H1 (cell line): ENCODE data around the gene FXYD5. TPM values are rescaled to one million over a fixed set of nuclear protein-coding genes. Genes with fewer than 3 reads are reported as not detected.
"Not testable (repeated sequence)": the region's sequence is repeated elsewhere in the genome, so short reads cannot be mapped to it uniquely, and the experiment has no call there.

Experiments
- CTCF ChIA-PET: fragments of 300-600 bp; sonication (Branson Sonifier 250); formaldehyde crosslinking; loops from one replicate; lab custom pipeline; 2021; ENCODE audit not compliant: partially characterized antibody; lab: Charles Lee
- POLR2A ChIA-PET: fragments of 300-600 bp; sonication (Branson Sonifier 250); formaldehyde crosslinking; loops from one replicate; lab custom pipeline; 2021; ENCODE audit warnings: inconsistent platforms; ENCODE audit not compliant: partially characterized antibody; lab: Charles Lee
- DNase-seq, 2 experiments: peaks; one replicate each; pipeline versions ENCODE4 v3.0.0 to v3.0.0-alpha.2; 2010 to 2022; ENCODE audit warnings: low spot score in 2 of 2, low read depth in 1 of 2, mixed read lengths in 1 of 2
- FAIRE-seq: peaks from 2 replicates; lab custom pipeline; 2011; peaks lifted over from hg19 to GRCh38; lab: Jason Lieb, UNC
- H2AFZ ChIP-seq: 2 replicates; pipeline ENCODE4 v1.8.1; 2012; ENCODE audit warnings: low read length, inconsistent platforms
- H2AK5ac ChIP-seq: 2 replicates; pipeline ENCODE4 v1.6.1; 2013; ENCODE audit warnings: low read depth, low read length
- H2BK120ac ChIP-seq: replicated peaks from 2 replicates; pipeline ENCODE3; 2013; ENCODE audit warnings: low read depth, low read length, inconsistent platforms
- H2BK12ac ChIP-seq: 2 replicates; pipeline ENCODE4 v1.6.1; 2013; ENCODE audit warnings: low read depth, low read length
- H2BK15ac ChIP-seq: 2 replicates; pipeline ENCODE4 v1.6.1; 2013; ENCODE audit warnings: low read length
- H2BK20ac ChIP-seq: 2 replicates; pipeline ENCODE4 v1.6.1; 2013; ENCODE audit warnings: low read length
- H2BK5ac ChIP-seq: 2 replicates; pipeline ENCODE4 v1.6.1; 2013; ENCODE audit warnings: low read depth, low read length
- H3K14ac ChIP-seq: 2 replicates; pipeline ENCODE4 v1.6.1; 2013; ENCODE audit warnings: inconsistent platforms; ENCODE audit not compliant: insufficient read length
- H3K18ac ChIP-seq: 2 replicates; pipeline ENCODE4 v1.6.1; 2013; ENCODE audit warnings: low read length; ENCODE audit errors: extremely low read depth
- H3K23ac ChIP-seq: 2 replicates; pipeline ENCODE4 v1.6.1; 2013; ENCODE audit warnings: inconsistent platforms; ENCODE audit not compliant: insufficient read length
- H3K23me2 ChIP-seq: 2 replicates; pipeline ENCODE4 v1.6.1; 2013; ENCODE audit warnings: low read depth, low read length
- H3K27ac ChIP-seq: 2 replicates; pipeline ENCODE4 v1.6.1; 2011; ENCODE audit warnings: low read depth, low read length, inconsistent platforms
- H3K27me3 ChIP-seq, 4 experiments: replicated peaks in 1 of 4; 1 replicate in 1 of 4; 2 replicates in 3 of 4; pipeline versions ENCODE4 v1.6.1 to v1.8.1; 2011 to 2013; ENCODE audit warnings: low read length in 3 of 4, mild to moderate bottlenecking in 3 of 4, inconsistent platforms in 2 of 4, mixed read lengths in 2 of 4, moderate library complexity in 1 of 4; ENCODE audit not compliant: control insufficient read depth in 3 of 4, insufficient read depth in 3 of 4; ENCODE audit errors: extremely low read depth in 1 of 4
- H3K36me3 ChIP-seq, 4 experiments: 2 replicates each; pipeline versions ENCODE4 v1.6.1 to v1.8.1; 2011 to 2013; ENCODE audit warnings: mild to moderate bottlenecking in 4 of 4, low read length in 3 of 4, moderate library complexity in 2 of 4, control low read depth in 1 of 4, inconsistent platforms in 1 of 4; ENCODE audit not compliant: insufficient read depth in 4 of 4, control insufficient read depth in 2 of 4
- H3K4ac ChIP-seq: replicated peaks from 2 replicates; pipeline ENCODE3; 2013; ENCODE audit warnings: low read length, low read depth, mixed read lengths, inconsistent platforms; ENCODE audit not compliant: insufficient read length
- H3K4me1 ChIP-seq, 4 experiments: replicated peaks in 1 of 4; 1 replicate in 1 of 4; 2 replicates in 3 of 4; pipeline versions ENCODE4 v1.6.1 to v1.8.1; 2011 to 2013; ENCODE audit warnings: low read length in 3 of 4, inconsistent platforms in 2 of 4, mixed read lengths in 1 of 4; ENCODE audit not compliant: insufficient read depth in 4 of 4, control insufficient read depth in 3 of 4
- H3K4me2 ChIP-seq, 2 experiments: 2 replicates each; pipeline versions ENCODE4 v1.6.1 to v1.8.1; 2011 to 2013; ENCODE audit warnings: low read depth in 2 of 2, low read length in 2 of 2, control low read depth in 1 of 2, inconsistent platforms in 1 of 2, mild to moderate bottlenecking in 1 of 2; ENCODE audit not compliant: insufficient read depth in 1 of 2
- H3K4me3 ChIP-seq, 4 experiments: fragments of 200-600, 300-600 bp in 1 of 4; sonication (generic), shearing (Covaris generic), sonication (Bioruptor Twin) in 1 of 4; 2 replicates each; pipeline versions ENCODE4 v1.5.1 to v1.8.1; 2011 to 2016; ENCODE audit warnings: low read length in 4 of 4, low read depth in 3 of 4, control low read depth in 2 of 4, inconsistent platforms in 2 of 4, mild to moderate bottlenecking in 2 of 4, mixed read lengths in 1 of 4, moderate library complexity in 1 of 4; ENCODE audit not compliant: insufficient read depth in 2 of 4; ENCODE audit errors: extremely low read depth in 1 of 4
- H3K56ac ChIP-seq: replicated peaks from 2 replicates; pipeline ENCODE3; 2013; ENCODE audit warnings: low read depth, mild to moderate bottlenecking, mixed read lengths, low read length, inconsistent platforms; ENCODE audit not compliant: insufficient read length
- H3K79me1 ChIP-seq: 2 replicates; pipeline ENCODE4 v1.6.1; 2013; ENCODE audit warnings: low read depth, low read length, control low read depth
- H3K79me2 ChIP-seq, 2 experiments: 2 replicates each; pipeline versions ENCODE4 v1.6.1 to v1.8.1; 2012 to 2013; ENCODE audit warnings: low read length in 2 of 2, mild to moderate bottlenecking in 2 of 2, inconsistent platforms in 1 of 2; ENCODE audit not compliant: insufficient read depth in 2 of 2, control insufficient read depth in 1 of 2
- H3K9ac ChIP-seq, 4 experiments: replicated peaks in 1 of 4; 1 replicate in 1 of 4; 2 replicates in 3 of 4; pipeline versions ENCODE4 v1.6.1 to v1.8.1; 2011 to 2013; ENCODE audit warnings: low read depth in 3 of 4, low read length in 3 of 4, control low read depth in 2 of 4, mild to moderate bottlenecking in 2 of 4, moderate library complexity in 2 of 4, inconsistent platforms in 1 of 4; ENCODE audit errors: extremely low read depth in 1 of 4
- H3K9me3 ChIP-seq, 2 experiments: 2 replicates each; pipeline versions ENCODE4 v1.6.1 to v1.8.1; 2012 to 2013; ENCODE audit warnings: mild to moderate bottlenecking in 2 of 2, moderate library complexity in 2 of 2, control low read depth in 1 of 2, inconsistent platforms in 1 of 2, low read depth in 1 of 2, low read length in 1 of 2, mixed read lengths in 1 of 2; ENCODE audit not compliant: insufficient read depth in 2 of 2
- H4K20me1 ChIP-seq, 2 experiments: replicated peaks in 1 of 2; 2 replicates each; pipeline versions ENCODE3 to v1.8.1; 2011 to 2013; ENCODE audit warnings: inconsistent platforms in 2 of 2, low read length in 2 of 2, mild to moderate bottlenecking in 1 of 2; ENCODE audit not compliant: insufficient read depth in 2 of 2, control insufficient read depth in 1 of 2
- H4K5ac ChIP-seq: 2 replicates; pipeline ENCODE4 v1.6.1; 2013; ENCODE audit warnings: low read length, low read depth, mixed read lengths, inconsistent platforms; ENCODE audit not compliant: insufficient read length
- H4K8ac ChIP-seq: 2 replicates; pipeline ENCODE4 v1.8.0; 2013; ENCODE audit warnings: mild to moderate bottlenecking, moderate library complexity, low read length, inconsistent platforms; ENCODE audit not compliant: insufficient read depth; ENCODE audit errors: extremely low read depth
- H4K91ac ChIP-seq: replicated peaks from 2 replicates; pipeline ENCODE3; 2013; ENCODE audit warnings: low read length, mixed read lengths, inconsistent platforms; ENCODE audit not compliant: insufficient read length
- WGBS, 2 experiments: shearing (Covaris generic) in 1 of 2; methylation state at CpG; one replicate each; pipeline versions ENCODE4 v1.1.6 to v1.1.7; 2013 to 2015; ENCODE audit warnings: low lambda C conversion rate in 2 of 2, mixed read lengths in 2 of 2, inconsistent platforms in 1 of 2, low coverage in 1 of 2, missing lambda C conversion rate in 1 of 2; ENCODE audit not compliant: insufficient replicate concordance in 2 of 2, insufficient coverage in 1 of 2, insufficient read length in 1 of 2; ENCODE audit errors: extremely low coverage in 1 of 2, missing lambda C conversion rate in 1 of 2; 5-methylcytosine and 5-hydroxymethylcytosine counted together
- polyA plus RNA-seq, 7 experiments: library from polyadenylated mRNA; depleted of rRNA in 3 of 7; stranded (reverse) in 5 of 7; unstranded in 2 of 7; fragments of >200 nt in 5 of 7; fragments of 200-250 nt in 2 of 7; gene quantifications; 1 replicate in 5 of 7; 2 replicates in 1 of 7; 4 replicates in 1 of 7; pipeline versions ENCODE4 v1.2.1 to v1.2.3, GENCODE V29; 2011 to 2013; ENCODE audit warnings: missing spikeins in 2 of 7, mixed read lengths in 2 of 7
- total RNA-seq: library from RNA; stranded (reverse); fragmentation: NEBNext Ultra II Directional; extraction: Animal tissue kit (Norgen Biotek cat#: 25700); gene quantifications from 2 replicates; pipeline ENCODE4 v1.2.1, GENCODE V29; 2021

FXYD5 gene
- total and polyA plus RNA-seq, 2 of the 8 experiments (the other 6 are each of a cell fraction or from before 2014, with no cell fraction given): 99.0 to 191 TPM

DNA sequence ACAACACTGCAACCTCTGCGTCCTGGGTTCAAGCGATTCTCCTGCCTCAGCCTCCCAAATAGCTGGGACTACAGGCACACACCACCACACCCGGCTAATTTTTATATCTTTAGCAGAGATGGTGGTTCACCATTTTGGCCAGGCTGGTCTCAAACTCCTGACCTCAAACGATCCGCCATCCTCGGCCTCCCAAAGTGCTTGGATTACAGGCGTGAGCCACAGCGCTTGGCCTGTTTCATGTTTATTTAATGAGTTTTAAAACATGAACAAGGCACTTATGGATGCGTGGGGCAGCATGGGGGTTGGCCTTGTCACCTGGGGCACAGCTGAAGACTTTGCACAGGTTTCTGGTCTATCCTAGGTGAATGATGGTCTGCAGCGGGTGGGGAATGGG, 1.4 kb upstream of the FXYD5 start:
- 86% methylated on average over 10 of the region's 10 CpGs; no CpG with 5 or more reads in 1 of the 2 experiments for WGBS, 2 experiments

More for the DNA sequence above, 1.4 kb upstream of the FXYD5 start:
- Histone ChIP-seq H4K91ac (peak overlapping the region; percentile 20), H2BK5ac (peak overlapping the region; percentile 26; the same call in 1 of the 2 replicates), H3K18ac (0 out of 2 replicates have a peak overlapping the region, but pooled peaks have one; percentile 41), H2BK20ac (peak overlapping the region; percentile 15; the same call in 1 of the 2 replicates), H2BK12ac (peak overlapping the region; percentile 86; the same call in 1 of the 2 replicates), H3K4me1 (peaks cover 4 to 28% (median 19%) of the 10 kb centered on the region in 4 experiments), H3K4me3 (peak overlapping the region in 1 of 4 experiments; percentile 71; a peak in 3 of 8 replicates), H3K36me3 (peaks cover 0 to 10% (median 4%) of the 10 kb centered on the region in 4 experiments; a peak in 5 of 8 replicates), H3K4ac (peak overlapping the region; percentile 17), H3K4me2 (peak overlapping the region; percentile 82 to 91), H3K79me2 (peaks cover 0 to 11% of the 10 kb centered on the region in 2 experiments; a peak in 1 of 4 replicates), H2BK15ac (peak overlapping the region; percentile 77; the same call in 1 of the 2 replicates)
- not testable (repeated sequence) for H3K9me3 ChIP-seq, H3K56ac ChIP-seq, H3K79me1 ChIP-seq, DNase-seq, H3K14ac ChIP-seq, H3K27me3 ChIP-seq, FAIRE-seq, H2AK5ac ChIP-seq, H3K27ac ChIP-seq, H4K5ac ChIP-seq, H3K9ac ChIP-seq, H2BK120ac ChIP-seq, H3K23ac ChIP-seq, H4K20me1 ChIP-seq, H3K23me2 ChIP-seq, H4K8ac ChIP-seq, H2AFZ ChIP-seq
- CTCF ChIA-PET: interaction anchor here (0.6 to 4.3 kb wide), 21 partner anchors 10 to 154 kb away, joined by 3 to 60 read pairs (median 6); partner anchors contain the start of gene FXYD7
- POLR2A ChIA-PET: interaction anchor here (0.6 to 5.6 kb wide), 9 partner anchors 9 to 109 kb away, joined by 3 to 67 read pairs (median 5); partner anchors contain the start of gene FXYD7
